Fibroblast of skin of abdomen (primary cell): ENCODE results near the gene CXCL8.
A peak's percentile ranks its signal among the peaks of the same experiment; 100 is the strongest.
"Not testable (repeated sequence)": the region's sequence is repeated elsewhere in the genome, so short reads cannot be mapped to it uniquely, and the experiment has no call there.

Experiments
- DNase-seq: peaks from one replicate; pipeline ENCODE4 v3.0.0-alpha.2; 2013

The CXCL8 gene

GRCh38 chr4:73743795-73744194 is 3.4 kb downstream of the CXCL8 start:
- DNase-seq: no peak

GRCh38 chr4:73744203-73744602 is 3.8 kb downstream of the CXCL8 start:
- DNase-seq: no peak

GRCh38 chr4:73750730-73751129 is 10.4 kb downstream of the CXCL8 start:
- DNase-seq: no peak

GRCh38 chr4:73751166-73751565 is 10.8 kb downstream of the CXCL8 start:
- no peak for DNase-seq

GRCh38 chr4:73751830-73752229 is 11.5 kb downstream of the CXCL8 start:
- DNase-seq: no peak

- DNase-seq: no peak
These were observed 12.1 kb downstream of the CXCL8 start for GRCh38 chr4:73752424-73752823.

- DNase-seq: no peak
These were observed 12.8 kb downstream of the CXCL8 start for GRCh38 chr4:73753215-73753614.

GRCh38 chr4:73754934-73755333 is 14.6 kb downstream of the CXCL8 start:
- no peak for DNase-seq

GRCh38 chr4:73759357-73759756 is 19.0 kb downstream of the CXCL8 start:
- no peak for DNase-seq

GRCh38 chr4:73761856-73762255 is 21.5 kb downstream of the CXCL8 start:
- DNase-seq: no peak

GRCh38 chr4:73762409-73762808 is 22.0 kb downstream of the CXCL8 start:
- no peak for DNase-seq

- no peak for DNase-seq
These were observed 23.5 kb downstream of the CXCL8 start for GRCh38 chr4:73763877-73764276.

- no peak for DNase-seq
These were observed 24.1 kb downstream of the CXCL8 start for GRCh38 chr4:73764513-73764912.

- no peak for DNase-seq
These were observed 24.9 kb downstream of the CXCL8 start for GRCh38 chr4:73765296-73765695.

- DNase-seq: no peak
These were observed 30.5 kb downstream of the CXCL8 start for GRCh38 chr4:73770917-73771316.

GRCh38 chr4:73772363-73772762 is 32.0 kb downstream of the CXCL8 start:
- DNase-seq: no peak

- DNase-seq: not testable (repeated sequence)
These were observed 34.0 kb downstream of the CXCL8 start for GRCh38 chr4:73774406-73774805.

- DNase-seq: peak; percentile 57
These were observed 36.0 kb downstream of the CXCL8 start for GRCh38 chr4:73776321-73776729.

GRCh38 chr4:73777612-73778011 is 37.2 kb downstream of the CXCL8 start:
- DNase-seq: peak; percentile 29

GRCh38 chr4:73780243-73780642 is 39.9 kb downstream of the CXCL8 start:
- no peak for DNase-seq

GRCh38 chr4:73780834-73781233 is 40.5 kb downstream of the CXCL8 start:
- DNase-seq: no peak

- no peak for DNase-seq
These were observed 48.0 kb downstream of the CXCL8 start for GRCh38 chr4:73788411-73788810.
